ENCODE results near the gene TMOD2.

The TMOD2 gene

GRCh38 chr15:51751697-51752683 lies 593 bp downstream of the TMOD2 start:
- Histone ChIP-seq H3K4me2 (peak overlapping the region; percentile 93), H3K9ac (peak overlapping the region; percentile 78), H3K27me3 (no peaks in the 10 kb centered on the region), H4K20me1 (peaks cover 7% of the 10 kb centered on the region; the same call in 1 of the 2 replicates), H3K4me3 (peak overlapping the region; percentile 88), H3K9me3 (no peaks in the 10 kb centered on the region), H3K4me1 (peaks cover 47% of the 10 kb centered on the region), H3K36me3 (no peaks in the 10 kb centered on the region), H3K27ac (peak overlapping the region; percentile 32; the same call in 1 of the 2 replicates)
- TF ChIP-seq Cebpa-rat (IDR thresholded peaks at IDR 0.05): no peak

DNA sequence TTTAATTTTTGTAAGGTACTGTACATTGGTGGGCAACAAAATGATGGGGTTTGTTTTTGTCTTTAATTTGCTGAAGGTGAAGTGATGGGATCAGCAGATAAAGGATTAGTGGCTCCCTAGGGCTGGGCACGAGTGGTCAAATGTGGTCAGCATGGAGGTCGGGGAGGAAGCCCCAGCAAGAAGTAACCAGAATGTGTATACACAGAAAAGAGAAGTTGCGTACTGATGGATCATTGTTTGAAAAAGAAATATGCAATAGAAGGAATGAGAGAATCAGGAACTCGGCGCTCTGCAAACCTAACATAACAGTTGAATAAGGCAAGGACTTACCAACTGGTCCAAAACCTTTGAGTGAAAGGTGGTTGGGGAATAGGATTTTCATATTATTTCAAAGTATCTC lies 1.5 kb downstream of the TMOD2 start:
- Histone ChIP-seq H3K4me2 (peak overlapping the region; percentile 93), H3K9ac (no peak overlapping the region), H3K4me3 (no peak overlapping the region), H3K4me1 (peaks cover 47% of the 10 kb centered on the region), H4K20me1 (peaks cover 7% of the 10 kb centered on the region; the same call in 1 of the 2 replicates), H3K27ac (no peak overlapping the region), H3K9me3 (no peaks in the 10 kb centered on the region), H3K36me3 (no peaks in the 10 kb centered on the region), H3K27me3 (no peaks in the 10 kb centered on the region)
- TF ChIP-seq Cebpa-rat (IDR thresholded peaks at IDR 0.05): no peak

GRCh38 chr15:51754267-51754666 lies 2.9 kb downstream of the TMOD2 start:
- H3K4me3 ChIP-seq: no peak overlapping the region
- no peaks in the 10 kb centered on the region for H3K27me3 ChIP-seq
- H3K4me1 ChIP-seq: peaks cover 47% of the 10 kb centered on the region
- no peak overlapping the region for H3K27ac ChIP-seq
- no peak overlapping the region for H3K9ac ChIP-seq
- H3K4me2 ChIP-seq: peak overlapping the region; percentile 22
- no peaks in the 10 kb centered on the region for H3K9me3 ChIP-seq
- no peak for TF ChIP-seq Cebpa-rat (IDR thresholded peaks at IDR 0.05)
- peaks cover 7% of the 10 kb centered on the region; the same call in 1 of the 2 replicates for H4K20me1 ChIP-seq
- no peaks in the 10 kb centered on the region for H3K36me3 ChIP-seq

DNA sequence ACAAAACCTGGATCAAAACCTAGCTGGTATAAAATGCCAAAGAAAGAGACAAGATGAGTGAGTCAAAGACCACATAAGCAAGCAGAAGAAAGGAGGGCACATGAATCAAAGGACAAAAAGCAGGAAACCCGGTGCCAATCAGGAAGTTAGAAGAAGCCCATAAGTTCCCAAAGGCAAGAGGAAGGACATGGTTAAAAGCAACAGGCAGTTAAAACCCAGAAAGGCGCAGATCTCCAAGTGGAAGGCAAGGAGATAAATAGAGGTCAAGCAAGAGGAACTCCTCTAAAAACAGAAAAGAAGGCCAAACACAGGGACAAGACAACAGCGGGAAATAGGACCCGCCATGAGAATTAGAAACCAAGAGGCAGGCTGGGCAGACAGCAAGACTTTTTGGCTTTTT lies 4.4 kb downstream of the TMOD2 start:
- Histone ChIP-seq H3K4me2 (peak overlapping the region; percentile 56), H3K9ac (no peak overlapping the region), H3K27me3 (no peaks in the 10 kb centered on the region), H3K36me3 (peaks cover 7% of the 10 kb centered on the region; the same call in 1 of the 2 replicates), H3K9me3 (peaks cover 4% of the 10 kb centered on the region; the same call in 1 of the 2 replicates), H3K27ac (no peak overlapping the region), H3K4me1 (peaks cover 45% of the 10 kb centered on the region), H4K20me1 (peaks cover 7% of the 10 kb centered on the region; the same call in 1 of the 2 replicates), H3K4me3 (no peak overlapping the region)
- no peak for TF ChIP-seq Cebpa-rat (IDR thresholded peaks at IDR 0.05)

GRCh38 chr15:51756482-51756881 lies 5.1 kb downstream of the TMOD2 start:
- Histone ChIP-seq H3K4me1 (peaks cover 41% of the 10 kb centered on the region), H3K9me3 (peaks cover 4% of the 10 kb centered on the region; the same call in 1 of the 2 replicates), H3K36me3 (peaks cover 7% of the 10 kb centered on the region; the same call in 1 of the 2 replicates), H4K20me1 (peaks cover 7% of the 10 kb centered on the region; the same call in 1 of the 2 replicates), H3K4me2 (peak overlapping the region; percentile 56; the same call in 1 of the 2 replicates), H3K27me3 (no peaks in the 10 kb centered on the region), H3K27ac (no peak overlapping the region), H3K4me3 (no peak overlapping the region), H3K9ac (no peak overlapping the region)
- no peak for TF ChIP-seq Cebpa-rat (IDR thresholded peaks at IDR 0.05)

DNA sequence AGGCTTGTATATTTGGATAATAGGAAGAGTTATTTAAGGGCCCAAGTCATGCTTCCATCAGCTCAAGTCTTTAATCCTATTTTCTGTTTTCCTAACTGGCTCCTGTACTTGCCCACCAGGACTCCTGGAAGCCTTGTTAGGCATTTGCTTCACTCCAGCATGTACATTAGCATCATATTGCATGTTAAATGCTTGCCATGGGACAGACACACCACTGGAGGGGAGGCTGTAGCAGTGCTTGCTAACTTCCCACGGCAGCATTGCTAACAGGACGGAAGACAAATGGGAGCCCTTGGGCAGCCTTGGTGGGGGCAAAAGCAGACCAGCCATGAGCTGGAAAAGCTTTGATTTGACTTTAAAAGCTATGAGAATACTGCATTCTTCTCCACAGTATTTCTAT lies 6.1 kb downstream of the TMOD2 start:
- Histone ChIP-seq H3K36me3 (peaks cover 7% of the 10 kb centered on the region; the same call in 1 of the 2 replicates), H3K4me3 (no peak overlapping the region), H3K27me3 (no peaks in the 10 kb centered on the region), H4K20me1 (peaks cover 5% of the 10 kb centered on the region; the same call in 1 of the 2 replicates), H3K9me3 (peaks cover 4% of the 10 kb centered on the region; the same call in 1 of the 2 replicates), H3K27ac (no peak overlapping the region), H3K4me1 (peaks cover 36% of the 10 kb centered on the region), H3K9ac (no peak overlapping the region), H3K4me2 (no peak overlapping the region)
- no peak for TF ChIP-seq Cebpa-rat (IDR thresholded peaks at IDR 0.05)

GRCh38 chr15:51758645-51759044 lies 7.2 kb downstream of the TMOD2 start:
- H4K20me1 ChIP-seq: no peaks in the 10 kb centered on the region
- peaks cover 28% of the 10 kb centered on the region for H3K4me1 ChIP-seq

DNA sequence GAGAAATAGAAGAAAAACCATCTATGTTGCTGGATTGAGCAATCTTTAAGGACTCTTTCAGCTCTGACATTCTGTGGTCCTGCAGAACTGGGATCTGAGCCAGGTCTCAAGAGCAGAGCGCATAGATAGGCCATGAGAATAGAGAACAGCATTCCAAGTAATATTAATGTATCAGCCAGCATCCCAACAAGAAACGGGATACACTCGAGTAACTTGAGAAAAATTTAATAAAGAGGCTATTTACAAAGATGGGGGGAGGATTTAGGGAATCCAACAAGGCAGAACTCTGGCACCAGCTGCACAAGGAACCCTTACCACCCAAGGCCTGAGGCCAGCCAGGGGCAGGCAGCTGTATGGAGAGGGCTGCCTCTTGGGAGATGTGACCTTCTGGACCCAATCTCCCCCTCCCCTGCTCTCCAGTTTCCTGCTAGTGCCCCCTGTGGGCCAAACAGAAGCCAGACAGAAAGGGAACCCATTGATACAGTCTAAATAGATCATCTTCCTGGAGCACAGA lies 8.2 kb downstream of the TMOD2 start:
- Histone ChIP-seq H3K4me3 (no peak overlapping the region), H3K36me3 (peaks cover 7% of the 10 kb centered on the region; the same call in 1 of the 2 replicates), H3K9me3 (peaks cover 4% of the 10 kb centered on the region; the same call in 1 of the 2 replicates), H3K9ac (no peak overlapping the region), H3K27me3 (no peaks in the 10 kb centered on the region), H4K20me1 (no peaks in the 10 kb centered on the region), H3K27ac (no peak overlapping the region), H3K4me2 (no peak overlapping the region), H3K4me1 (peaks cover 19% of the 10 kb centered on the region)
- TF ChIP-seq Cebpa-rat (IDR thresholded peaks at IDR 0.05): no peak

More at GRCh38 chr15:51758645-51759044, 7.2 kb downstream of the TMOD2 start:
- Histone ChIP-seq H3K36me3 (peaks cover 7% of the 10 kb centered on the region; the same call in 1 of the 2 replicates), H3K9me3 (peaks cover 4% of the 10 kb centered on the region; the same call in 1 of the 2 replicates), H3K27ac (no peak overlapping the region), H3K9ac (no peak overlapping the region), H3K27me3 (no peaks in the 10 kb centered on the region), H3K4me3 (no peak overlapping the region), H3K4me2 (no peak overlapping the region)
- no peak for TF ChIP-seq Cebpa-rat (IDR thresholded peaks at IDR 0.05)

DNA sequence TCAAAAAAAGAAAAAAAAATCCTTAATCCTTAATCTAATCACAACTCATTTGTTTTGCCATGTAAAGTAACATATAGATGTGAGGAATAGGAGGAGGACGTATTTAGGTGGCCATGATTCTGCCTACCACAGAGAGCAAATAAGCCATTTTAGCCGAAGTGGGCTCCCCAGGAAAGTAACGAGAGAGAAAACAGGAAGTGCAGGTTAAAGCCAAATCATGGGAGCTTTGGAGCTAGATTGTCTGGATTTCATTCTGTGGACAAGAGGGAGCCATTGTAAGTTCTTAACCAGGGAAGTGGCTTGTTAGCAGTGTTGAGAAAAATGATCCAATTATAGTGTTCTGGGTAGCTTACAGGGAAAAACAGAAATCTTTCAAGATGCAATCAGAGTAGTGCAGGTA lies 9.4 kb downstream of the TMOD2 start:
- Histone ChIP-seq H3K9me3 (peaks cover 4% of the 10 kb centered on the region; the same call in 1 of the 2 replicates), H3K9ac (no peak overlapping the region), H3K4me3 (no peak overlapping the region), H3K4me1 (peaks cover 9% of the 10 kb centered on the region), H3K4me2 (no peak overlapping the region), H3K36me3 (peaks cover 7% of the 10 kb centered on the region; the same call in 1 of the 2 replicates), H4K20me1 (no peaks in the 10 kb centered on the region), H3K27ac (no peak overlapping the region), H3K27me3 (no peaks in the 10 kb centered on the region)
- no peak for TF ChIP-seq Cebpa-rat (IDR thresholded peaks at IDR 0.05)

All from BLaER1 (cell line).